Ovary (tissue), 9 donors: ENCODE data around the gene KCNJ12. TPM values are rescaled to one million over a fixed set of nuclear protein-coding genes. Genes with fewer than 3 reads are reported as not detected.
"Not testable (repeated sequence)": the region's sequence is repeated elsewhere in the genome, so short reads cannot be mapped to it uniquely, and the experiment has no call there.

ENCODE experiments used
- DNase-seq, 5 donors: peaks; one replicate each; pipeline ENCODE4 v3.0.0-alpha.2; 2019 to 2020
- H3K27ac ChIP-seq, 2 donors: fragments of 200-600 bp; one replicate each; pipeline versions ENCODE4 v1.5.1 to v1.8.0; 2019 to 2022
- H3K27me3 ChIP-seq: fragments of 200-600 bp; one replicate; pipeline ENCODE4 v1.8.0; 2022
- H3K36me3 ChIP-seq: fragments of 200-600 bp; sonication (generic); one replicate; pipeline ENCODE4 v1.5.1; 2019
- H3K4me1 ChIP-seq: one replicate; pipeline ENCODE4 v1.8.1; 2013; ENCODE audit warnings: mild to moderate bottlenecking, moderate library complexity; ENCODE audit not compliant: insufficient read depth
- H3K4me3 ChIP-seq: fragments of 200-600 bp; sonication (generic); one replicate; pipeline ENCODE4 v1.5.1; 2017
- H3K9me3 ChIP-seq, 2 donors: fragments of 200-600 bp in 1 of 2; sonication (generic) in 1 of 2; one replicate each; pipeline versions ENCODE4 v1.5.1 to v1.8.1; 2013 to 2019; ENCODE audit warnings: mild to moderate bottlenecking in 1 of 2, moderate library complexity in 1 of 2
- CTCF ChIP-seq, 3 donors: fragments of 450-650 bp in 2 of 3; fragments of 200-600 bp in 1 of 3; IDR thresholded peaks; one replicate each; pipeline versions ENCODE4 v1.5.1 to v1.8.0; 2016 to 2022; ENCODE audit warnings: antibody characterized with exemption in 3 of 3, mild to moderate bottlenecking in 1 of 3
- EP300 ChIP-seq: sonication (generic); formaldehyde crosslinking; IDR thresholded peaks from one replicate; pipeline ENCODE4 v1.6.1; 2017; ENCODE audit warnings: antibody characterized with exemption
- POLR2A ChIP-seq: fragments of 450-650 bp; IDR thresholded peaks from one replicate; pipeline ENCODE4 v1.6.1; 2017; ENCODE audit warnings: antibody characterized with exemption, mild to moderate bottlenecking, moderate library complexity
- WGBS, 3 donors: extraction: QIAGEN DNeasy Blood & Tissue Kit in 1 of 3; methylation state at CpG; one replicate each; pipeline versions ENCODE4 v1.1.5 to v1.1.7; 2013 to 2017; 5-methylcytosine and 5-hydroxymethylcytosine counted together
- intact Hi-C, 4 donors: fragments of 100-400 bp; cut with DNase I; formaldehyde crosslinking; loops; one replicate each; pipeline versions ENCODE4 v1.11.0 to v1.15.1; 2022 to 2023
- polyA plus RNA-seq, 2 donors: library from polyadenylated mRNA; stranded (reverse); fragments of 200-250 nt in 1 of 2; fragments of 350-450 nt in 1 of 2; fragmentation: Illumina TruSeq in 1 of 2; extraction: RNeasy Lipid Tissue Mini Kit (QIAGEN cat#74804) in 1 of 2; gene quantifications; one replicate each; pipeline ENCODE4 v1.2.3, GENCODE V29; 2013 to 2014
- total RNA-seq, 7 donors: library from RNA; depleted of rRNA in 2 of 7; stranded (reverse); fragments of >200 nt in 2 of 7; fragmentation: NEBNext Ultra II Directional in 3 of 7; extraction: Animal tissue kit (Norgen Biotek cat#: 25700) in 3 of 7; gene quantifications; one replicate each; pipeline versions ENCODE4 v1.1.0 to v1.2.4, GENCODE V29; 2016 to 2023
- donor health status: DM: no; HTN: no; CAD: no; lungs with moderate emphysema.
- donor health status: DM: no; HTN: no; CAD: no.
- donor health status: Bipolar disorder and iron deficiency.
- donor health status: DM: yes; HTN: yes; CAD: no.
- donor health status: DM: no; HTN: no; CAD: no.
- donor health status: DM: yes; HTN: yes; CAD: no.

Gene KCNJ12
- total and polyA plus RNA-seq, 9 donors: 0.12 to 1.9 (median 0.46) TPM

- H3K4me3 ChIP-seq, H3K36me3 ChIP-seq, H3K27ac ChIP-seq, DNase-seq, H3K27me3 ChIP-seq, H3K9me3 ChIP-seq, H3K4me1 ChIP-seq: not testable (repeated sequence)
- intact Hi-C loops: loop anchor here in 1 of 4 donors (10.0 kb wide), 1 partner anchor 135 kb away; no protein-coding TSS in a partner anchor
- peak in 1 of 3 donors; percentile 14 for TF ChIP-seq CTCF (IDR thresholded peaks at IDR 0.05)
- WGBS, 3 donors: 56 to 60% (median 58%) methylated on average over 3 of the region's 3 CpGs
Measured at GRCh38 chr17:21449891-21450290, 73.7 kb downstream of the KCNJ12 start.

GRCh38 chr17:21451975-21452374 lies 75.8 kb downstream of the KCNJ12 start:
- intact Hi-C loops: loop anchor here in 2 of 4 donors (2.0 to 10.0 kb wide), 2 partner anchors 59 to 137 kb away; no protein-coding TSS in a partner anchor
- H3K4me3 ChIP-seq: no peak overlapping the region
- no peak for DNase-seq
- peaks cover 3% of the 10 kb centered on the region for H3K4me1 ChIP-seq
- no peaks in the 10 kb centered on the region for H3K27me3 ChIP-seq
- no peaks in the 10 kb centered on the region for H3K9me3 ChIP-seq
- TF ChIP-seq POLR2A: no peak
- TF ChIP-seq EP300: no peak
- TF ChIP-seq CTCF (IDR thresholded peaks at IDR 0.05): no peak
- WGBS, 3 donors: 58 to 62% (median 59%) methylated on average over 9 of the region's 9 CpGs
- no peak overlapping the region for H3K27ac ChIP-seq
- H3K36me3 ChIP-seq: no peaks in the 10 kb centered on the region

- Histone ChIP-seq H3K9me3 (no peaks in the 10 kb centered on the region), H3K4me3 (no peak overlapping the region), H3K36me3 (no peaks in the 10 kb centered on the region), H3K4me1 (peaks cover 3% of the 10 kb centered on the region), H3K27ac (no peak overlapping the region), H3K27me3 (no peaks in the 10 kb centered on the region)
- TF ChIP-seq POLR2A (no peak), CTCF (IDR thresholded peaks at IDR 0.05) (peak in 2 of 3 donors; percentile 33 to 46)
- WGBS, 3 donors: 3 to 5% (median 4%) methylated on average over 48 to 49 of the region's 49 CpGs
- peak in 4 of 5 donors; percentile 35 to 61 (median 46) for DNase-seq
- intact Hi-C loops: loop anchor here in 2 of 4 donors (2.0 to 10.0 kb wide), 2 partner anchors 58 to 138 kb away; no protein-coding TSS in a partner anchor
Measured at GRCh38 chr17:21452377-21453143, 76.4 kb downstream of the KCNJ12 start.

GRCh38 chr17:21453144-21453898 lies 77.2 kb downstream of the KCNJ12 start:
- no peak overlapping the region for H3K27ac ChIP-seq
- no peaks in the 10 kb centered on the region for H3K36me3 ChIP-seq
- H3K27me3 ChIP-seq: no peaks in the 10 kb centered on the region
- H3K4me1 ChIP-seq: peaks cover 3% of the 10 kb centered on the region
- intact Hi-C loops: loop anchor here in 2 of 4 donors (2.0 to 10.0 kb wide), 2 partner anchors 57 to 139 kb away; no protein-coding TSS in a partner anchor
- TF ChIP-seq EP300 (no peak), POLR2A (no peak), CTCF (IDR thresholded peaks at IDR 0.05) (no peak)
- no peak for DNase-seq
- H3K4me3 ChIP-seq: no peak overlapping the region
- H3K9me3 ChIP-seq: no peaks in the 10 kb centered on the region
- WGBS, 3 donors: 63 to 70% (median 67%) methylated on average over 16 to 17 of the region's 17 CpGs

GRCh38 chr17:21454006-21454405 lies 77.8 kb downstream of the KCNJ12 start:
- not testable (repeated sequence) for H3K4me1 ChIP-seq, H3K36me3 ChIP-seq, H3K9me3 ChIP-seq, H3K4me3 ChIP-seq, H3K27me3 ChIP-seq, H3K27ac ChIP-seq, DNase-seq
- intact Hi-C loops: loop anchor here in 1 of 4 donors (10.0 kb wide), 1 partner anchor 139 kb away; no protein-coding TSS in a partner anchor
- 83 to 87% (median 85%) methylated on average over 5 of the region's 5 CpGs for WGBS, 3 donors
